ENCODE data around the gene SIRPG.

The SIRPG gene

DNA sequence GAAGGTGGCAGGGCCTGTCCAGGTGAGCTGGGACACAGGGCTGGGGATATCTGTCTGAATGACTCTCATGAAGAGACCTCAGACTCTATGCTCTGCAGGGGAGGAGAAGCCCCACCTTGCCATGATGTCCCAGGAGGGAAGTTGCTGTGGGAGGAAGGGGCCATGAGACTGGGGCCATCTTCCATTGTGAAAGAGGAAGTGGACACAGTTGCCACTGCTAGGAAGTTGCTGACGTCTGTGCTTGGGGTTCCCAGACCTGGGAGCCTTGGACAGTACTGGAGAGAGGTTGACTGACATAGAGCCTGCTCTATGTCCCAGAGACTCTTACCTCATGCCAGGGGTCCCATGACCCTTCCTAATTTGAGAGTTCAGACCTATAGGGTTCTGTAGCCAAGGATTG, 62.2 kb downstream of the SIRPG start:
- no peak for DNase-seq (ENCODE audit: low spot score)

- peak; percentile 7 for DNase-seq (ENCODE audit: low spot score)
These were observed 68.8 kb downstream of the SIRPG start for GRCh38 chr20:1588533-1589460.

DNA sequence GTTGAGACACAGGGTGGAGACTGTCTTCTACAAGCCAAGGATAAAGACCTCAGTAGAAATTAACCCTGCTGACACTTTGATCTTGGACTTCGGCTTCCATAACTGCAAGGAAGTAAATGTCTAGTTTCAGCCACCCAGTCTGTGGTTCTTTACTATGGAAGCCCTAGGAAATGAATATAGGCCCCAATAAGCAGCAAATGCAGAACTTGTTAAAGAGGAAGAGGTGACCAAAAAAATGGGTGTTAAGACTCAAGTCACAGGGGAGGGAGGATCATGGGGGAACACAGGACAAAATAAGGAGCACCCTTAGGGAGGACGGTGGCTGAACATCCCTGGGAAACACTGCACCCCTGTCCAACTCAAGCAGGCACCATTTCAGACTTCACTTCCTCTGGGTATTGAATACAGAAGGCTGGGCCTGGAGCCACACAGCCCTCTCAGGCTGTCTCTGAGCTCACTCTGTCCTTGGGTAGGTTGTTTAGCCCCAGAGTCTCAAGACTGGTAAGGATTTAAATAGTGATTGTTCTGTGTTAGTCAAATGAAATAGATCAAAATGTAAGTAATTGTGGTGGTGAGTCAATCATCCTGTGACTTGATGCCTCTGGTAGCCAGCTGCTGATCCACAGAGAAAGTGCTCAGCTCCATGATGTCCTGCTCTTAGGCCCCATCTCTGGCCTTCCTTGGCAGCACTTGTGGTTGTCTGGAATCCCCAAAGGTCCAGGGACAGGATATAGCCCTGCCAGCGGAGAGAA, 69.6 kb downstream of the SIRPG start:
- DNase-seq (ENCODE audit: low spot score): no peak

- DNase-seq (ENCODE audit: low spot score): no peak
These were observed 78.1 kb downstream of the SIRPG start for GRCh38 chr20:1579488-1579887.

All from hematopoietic multipotent progenitor cell treated with erythropoietin and hydrocortisone succinate and interleukin-3 and kit ligand, for 15 days (in vitro differentiated cells).